Left renal pelvis (tissue), 4 donors: ENCODE measurements around the gene C22orf42. TPM values are rescaled to one million over a fixed set of nuclear protein-coding genes. Genes with fewer than 3 reads are reported as not detected.
"Not testable (repeated sequence)": the region's sequence is repeated elsewhere in the genome, so short reads cannot be mapped to it uniquely, and the experiment has no call there.

ENCODE experiments used
- DNase-seq, 4 donors: peaks; one replicate each; pipeline ENCODE4 v3.0.0-alpha.2; 2013; ENCODE audit warnings: low read depth in 4 of 4, low spot score in 3 of 4
- polyA plus RNA-seq, 4 donors: library from polyadenylated mRNA; unstranded; fragments of 120-200 nt; gene quantifications; one replicate each; pipeline ENCODE4 v1.2.1, GENCODE V29; 2013; ENCODE audit not compliant: insufficient read length in 4 of 4

Gene C22orf42
- polyA plus RNA-seq: not detected

GRCh38 chr22:32158712-32159533 is at the start of gene C22orf42:
Gene C22orf42 (minus strand): TSS chr22:32159303. CDS start chr22:32159215, 88 bp downstream.
- no peak for DNase-seq

- no peak for DNase-seq
These were observed 49.6 kb upstream of the C22orf42 start for GRCh38 chr22:32208681-32209080.

- DNase-seq: no peak
These were observed 48.9 kb upstream of the C22orf42 start for GRCh38 chr22:32207971-32208480.

GRCh38 chr22:32206774-32207758 is 48.0 kb upstream of the C22orf42 start:
- DNase-seq: no peak

- DNase-seq: no peak
These were observed 47.1 kb upstream of the C22orf42 start for GRCh38 chr22:32205974-32206773.

- DNase-seq: no peak
These were observed 46.0 kb upstream of the C22orf42 start, which contains the start of gene RFPL2 for GRCh38 chr22:32204856-32205722. Gene RFPL2 (minus strand): TSS chr22:32205073. CDS start chr22:32202451, 2,622 bp downstream.

- DNase-seq: no peak
These were observed 45.1 kb upstream of the C22orf42 start for GRCh38 chr22:32204040-32204855.

- no peak for DNase-seq
These were observed 44.3 kb upstream of the C22orf42 start for GRCh38 chr22:32203181-32204039.

- DNase-seq: peak in 2 of 4 donors; percentile 39 to 42
These were observed 43.6 kb upstream of the C22orf42 start for GRCh38 chr22:32202539-32203180.

- no peak for DNase-seq
These were observed 43.0 kb upstream of the C22orf42 start for GRCh38 chr22:32202161-32202538.

GRCh38 chr22:32200752-32201151 is 41.6 kb upstream of the C22orf42 start:
- DNase-seq: no peak

GRCh38 chr22:32199961-32200360 is 40.9 kb upstream of the C22orf42 start:
- DNase-seq: no peak

GRCh38 chr22:32199341-32199740 is 40.2 kb upstream of the C22orf42 start:
- no peak for DNase-seq

- DNase-seq: not testable (repeated sequence)
These were observed 38.6 kb upstream of the C22orf42 start for GRCh38 chr22:32197553-32198226.

- DNase-seq: not testable (repeated sequence)
These were observed 36.8 kb upstream of the C22orf42 start for GRCh38 chr22:32195900-32196299.

- DNase-seq: not testable (repeated sequence)
These were observed 34.2 kb upstream of the C22orf42 start for GRCh38 chr22:32193346-32193745.
